Gastrocnemius medialis (tissue), 4 donors: ENCODE results near the gene ADAM23. TPM values are rescaled to one million over a fixed set of nuclear protein-coding genes. Genes with fewer than 3 reads are reported as not detected.

Experiments
- ATAC-seq, 2 donors: fragments of 150-250 bp; one replicate each; pipeline ENCODE4 v1.9.1; 2016
- DNase-seq, 2 donors: peaks; one replicate each; pipeline ENCODE4 v3.0.0-alpha.2; 2019
- H3K27ac ChIP-seq, 4 donors: fragments of 200-600 bp; sonication (generic); 1 replicate in 1 of 4; 2 replicates in 3 of 4; pipeline ENCODE4 v1.5.1; 2016 to 2018; ENCODE audit warnings: mild to moderate bottlenecking in 2 of 4, moderate library complexity in 1 of 4
- H3K27me3 ChIP-seq, 3 donors: fragments of 200-600 bp; sonication (generic) in 2 of 3; 1 replicate in 1 of 3; 2 replicates in 2 of 3; pipeline versions ENCODE4 v1.5.1 to v1.6.0; 2016 to 2019; ENCODE audit warnings: mild to moderate bottlenecking in 1 of 3, moderate library complexity in 1 of 3
- H3K36me3 ChIP-seq, 2 donors: fragments of 200-600 bp; sonication (generic) in 1 of 2; one replicate each; pipeline ENCODE4 v1.5.1; 2017 to 2018
- H3K4me1 ChIP-seq, 2 donors: fragments of 200-600 bp; sonication (generic) in 1 of 2; one replicate each; pipeline ENCODE4 v1.5.1; 2016 to 2017; ENCODE audit warnings: mild to moderate bottlenecking in 2 of 2
- H3K4me3 ChIP-seq, 4 donors: fragments of 200-600 bp; sonication (generic) in 3 of 4; 1 replicate in 1 of 4; 2 replicates in 3 of 4; pipeline ENCODE4 v1.5.1; 2016 to 2019; ENCODE audit warnings: mild to moderate bottlenecking in 2 of 4
- H3K9me3 ChIP-seq, 3 donors: fragments of 200-600 bp; sonication (generic) in 2 of 3; 1 replicate in 1 of 3; 2 replicates in 2 of 3; pipeline ENCODE4 v1.5.1; 2016 to 2019
- POLR2A ChIP-seq, 2 donors: fragments of 450-650 bp; IDR thresholded peaks; one replicate each; pipeline ENCODE4 v1.6.1; 2017; ENCODE audit warnings: antibody characterized with exemption in 2 of 2, mild to moderate bottlenecking in 2 of 2, moderate library complexity in 2 of 2
- in situ Hi-C, 4 donors: fragments of 200-750 bp; cut with MboI; loops; one replicate each; pipeline versions ENCODE4 v1.15.0 to v1.8.0; 2017; ENCODE audit warnings: low sequenced_read_pairs in 4 of 4
- intact Hi-C: fragments of 100-400 bp; cut with DNase I; formaldehyde crosslinking; loops from one replicate; pipeline ENCODE4 v1.15.1; 2023; ENCODE audit warnings: low total_unique reads
- total RNA-seq, 4 donors: library from RNA; depleted of rRNA; stranded (reverse); fragments of >200 nt; gene quantifications; one replicate each; pipeline versions ENCODE4 v1.1.0 to v1.2.3, GENCODE V29; 2016
- TF ChIP-seq, protein P1 (sequence below), 5 experiments: fragments of 450-650 bp in 3 of 5; fragments of 200-600 bp in 2 of 5; sonication (generic) in 2 of 5; IDR thresholded peaks in 4 of 5; conservative IDR thresholded peaks in 1 of 5; 1 replicate in 4 of 5; 2 replicates in 1 of 5; pipeline ENCODE4 v1.5.1; 2016 to 2019; ENCODE audit warnings: antibody characterized with exemption in 5 of 5, mild to moderate bottlenecking in 3 of 5, moderate library complexity in 3 of 5

ADAM23 gene
- total RNA-seq, 4 donors from 2014 or later = 0.65 to 2.4 (median 1.6) TPM

DNA sequence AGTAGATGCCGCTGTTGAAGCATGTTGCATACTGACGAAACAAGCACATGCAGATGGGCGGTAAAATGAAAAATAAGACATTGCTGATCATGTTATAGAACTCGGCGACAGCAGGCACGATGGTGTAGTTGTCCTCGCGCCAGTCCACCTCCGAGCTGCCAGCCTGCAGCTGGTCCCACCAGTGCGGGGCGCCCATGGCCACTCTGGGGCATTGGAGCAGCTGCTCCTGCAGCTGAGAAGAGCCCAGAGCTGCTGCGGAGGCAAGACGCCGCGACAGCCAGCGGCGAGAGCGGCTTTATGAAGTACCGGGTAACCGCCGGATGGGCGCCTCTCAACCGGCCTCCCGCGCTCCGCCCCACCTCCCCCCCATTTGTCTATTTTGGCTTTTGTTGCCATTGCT is 32.6 kb upstream of the ADAM23 start:
- ATAC-seq = no peak
- intact Hi-C loops = no loop called here

DNA sequence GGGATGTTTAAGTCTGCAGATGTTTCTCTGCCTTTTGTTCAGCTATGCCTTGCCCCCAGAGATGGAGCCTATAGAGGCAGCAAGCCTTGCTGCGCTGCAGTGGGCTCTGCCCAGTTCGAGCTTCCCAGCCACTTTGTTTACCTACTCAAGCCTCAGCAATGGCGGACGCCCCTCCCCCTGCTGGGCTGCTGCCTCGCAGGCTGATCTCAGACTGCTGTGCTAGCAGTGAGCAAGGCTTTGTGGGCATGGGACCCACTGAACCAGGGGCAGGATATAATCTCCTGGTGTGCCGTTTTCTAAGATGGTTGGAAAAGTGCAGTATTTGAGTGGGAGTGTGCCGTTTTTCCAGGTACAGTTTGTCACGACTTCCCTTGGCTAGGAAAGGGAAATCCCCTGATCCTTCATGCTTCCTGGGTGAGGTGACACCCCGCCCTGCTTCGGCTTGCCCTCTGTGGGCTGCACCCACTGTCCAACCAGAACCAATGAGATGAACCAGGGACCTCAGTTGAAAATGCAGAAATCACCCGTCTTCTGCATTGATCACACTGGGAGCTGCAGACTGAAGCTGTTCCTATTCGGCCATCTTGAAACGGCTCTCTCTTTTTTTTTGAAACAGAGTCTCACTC is 27.6 kb upstream of the ADAM23 start:
- no peak for DNase-seq
- no peaks in the 10 kb centered on the region for H3K4me1 ChIP-seq
- TF ChIP-seq, protein P1, sequence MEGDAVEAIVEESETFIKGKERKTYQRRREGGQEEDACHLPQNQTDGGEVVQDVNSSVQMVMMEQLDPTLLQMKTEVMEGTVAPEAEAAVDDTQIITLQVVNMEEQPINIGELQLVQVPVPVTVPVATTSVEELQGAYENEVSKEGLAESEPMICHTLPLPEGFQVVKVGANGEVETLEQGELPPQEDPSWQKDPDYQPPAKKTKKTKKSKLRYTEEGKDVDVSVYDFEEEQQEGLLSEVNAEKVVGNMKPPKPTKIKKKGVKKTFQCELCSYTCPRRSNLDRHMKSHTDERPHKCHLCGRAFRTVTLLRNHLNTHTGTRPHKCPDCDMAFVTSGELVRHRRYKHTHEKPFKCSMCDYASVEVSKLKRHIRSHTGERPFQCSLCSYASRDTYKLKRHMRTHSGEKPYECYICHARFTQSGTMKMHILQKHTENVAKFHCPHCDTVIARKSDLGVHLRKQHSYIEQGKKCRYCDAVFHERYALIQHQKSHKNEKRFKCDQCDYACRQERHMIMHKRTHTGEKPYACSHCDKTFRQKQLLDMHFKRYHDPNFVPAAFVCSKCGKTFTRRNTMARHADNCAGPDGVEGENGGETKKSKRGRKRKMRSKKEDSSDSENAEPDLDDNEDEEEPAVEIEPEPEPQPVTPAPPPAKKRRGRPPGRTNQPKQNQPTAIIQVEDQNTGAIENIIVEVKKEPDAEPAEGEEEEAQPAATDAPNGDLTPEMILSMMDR (IDR thresholded peaks at IDR 0.05 in 4 of 5, conservative IDR thresholded peaks at IDR 0.05 in 1 of 5) = no peak
- TF ChIP-seq POLR2A (IDR thresholded peaks at IDR 0.05) = no peak
- H3K36me3 ChIP-seq = no peaks in the 10 kb centered on the region
- no peak overlapping the region for H3K27ac ChIP-seq
- no peak for ATAC-seq
- no peak overlapping the region for H3K4me3 ChIP-seq
- no peaks in the 10 kb centered on the region for H3K9me3 ChIP-seq
- intact Hi-C loops = no loop called here
- in situ Hi-C loops = no loop called here
- H3K27me3 ChIP-seq = no peaks in the 10 kb centered on the region

More for the DNA sequence above, 32.6 kb upstream of the ADAM23 start:
- no peak for DNase-seq
- in situ Hi-C loops = no loop called here
- Histone ChIP-seq H3K4me3 (no peak overlapping the region), H3K27ac (no peak overlapping the region), H3K4me1 (no peaks in the 10 kb centered on the region), H3K9me3 (no peaks in the 10 kb centered on the region), H3K27me3 (no peaks in the 10 kb centered on the region), H3K36me3 (no peaks in the 10 kb centered on the region)
- no peak for TF ChIP-seq POLR2A (IDR thresholded peaks at IDR 0.05)
- TF ChIP-seq, protein P1 (IDR thresholded peaks at IDR 0.05 in 4 of 5, conservative IDR thresholded peaks at IDR 0.05 in 1 of 5) = no peak

DNA sequence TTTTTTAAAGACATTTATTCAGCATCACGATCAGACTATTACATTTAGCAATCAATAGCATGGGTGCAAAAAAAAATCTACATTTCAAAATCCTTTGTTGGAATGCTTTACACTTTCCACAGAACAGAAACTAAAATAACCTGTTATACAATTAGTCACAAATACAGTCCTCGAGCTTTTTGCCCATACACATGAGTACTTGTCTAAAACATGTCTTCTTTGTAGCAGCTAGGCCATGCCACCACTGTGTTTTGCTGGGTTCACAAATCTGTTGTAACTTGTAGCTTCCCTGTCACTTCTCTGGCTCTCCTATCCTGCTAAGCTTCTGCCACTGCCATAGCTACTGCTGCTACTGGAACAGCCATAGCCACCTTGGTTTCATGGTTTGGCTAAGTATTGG is 24.4 kb upstream of the ADAM23 start:
- H3K4me1 ChIP-seq = no peaks in the 10 kb centered on the region
- H3K27ac ChIP-seq = no peak overlapping the region
- in situ Hi-C loops = no loop called here
- H3K9me3 ChIP-seq = no peaks in the 10 kb centered on the region
- intact Hi-C loops = no loop called here
- no peaks in the 10 kb centered on the region for H3K27me3 ChIP-seq
- ATAC-seq (no peak), DNase-seq (no peak)
- H3K4me3 ChIP-seq = no peak overlapping the region
- no peaks in the 10 kb centered on the region for H3K36me3 ChIP-seq
- TF ChIP-seq POLR2A (IDR thresholded peaks at IDR 0.05) = no peak
- TF ChIP-seq, protein P1 (IDR thresholded peaks at IDR 0.05 in 4 of 5, conservative IDR thresholded peaks at IDR 0.05 in 1 of 5) = no peak

DNA sequence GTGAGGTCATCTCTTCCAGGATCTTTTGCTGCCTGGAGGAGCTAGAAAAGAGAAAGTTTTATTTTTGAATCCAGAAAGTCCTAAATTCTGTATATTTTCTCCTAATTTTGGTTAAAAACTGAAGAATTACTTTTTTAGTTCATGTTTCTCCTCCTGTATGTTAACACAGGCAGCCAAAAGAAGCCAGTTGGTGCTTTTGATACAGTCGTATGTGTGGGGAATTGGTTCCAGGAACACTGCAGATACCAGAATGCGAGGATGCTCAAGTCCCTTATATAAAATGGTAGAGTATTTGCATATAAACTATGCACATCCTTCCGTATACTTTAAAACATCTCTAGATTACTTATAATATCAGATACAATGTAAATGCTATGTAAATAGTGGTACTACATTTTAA is 22.6 kb upstream of the ADAM23 start:
- ATAC-seq (no peak), DNase-seq (no peak)
- Histone ChIP-seq H3K9me3 (no peaks in the 10 kb centered on the region), H3K4me3 (no peak overlapping the region), H3K27ac (no peak overlapping the region), H3K36me3 (no peaks in the 10 kb centered on the region), H3K4me1 (no peaks in the 10 kb centered on the region), H3K27me3 (no peaks in the 10 kb centered on the region)
- intact Hi-C loops = no loop called here
- TF ChIP-seq POLR2A (IDR thresholded peaks at IDR 0.05) = no peak
- TF ChIP-seq, protein P1 (IDR thresholded peaks at IDR 0.05 in 4 of 5, conservative IDR thresholded peaks at IDR 0.05 in 1 of 5) = no peak
- in situ Hi-C loops = no loop called here

DNA sequence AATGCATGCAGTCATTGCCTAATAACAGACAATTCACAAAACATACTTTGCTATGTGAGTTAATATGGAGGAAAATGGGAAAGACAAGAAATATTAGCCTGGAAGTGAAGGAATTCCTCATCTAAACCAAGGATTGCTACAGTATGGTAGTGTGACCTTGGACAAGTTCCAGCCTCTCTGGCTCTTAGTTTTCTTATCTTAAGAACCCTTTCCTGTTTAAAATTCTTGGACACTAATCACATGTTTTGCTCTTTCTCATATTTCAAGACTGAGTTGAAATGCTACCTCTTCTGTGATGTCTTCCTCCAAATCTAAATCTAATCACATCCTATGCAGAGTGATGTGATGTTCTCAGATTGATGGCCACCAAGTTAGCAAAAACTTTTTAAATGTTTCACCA is 20.8 kb upstream of the ADAM23 start:
- Histone ChIP-seq H3K27ac (no peak overlapping the region), H3K27me3 (no peaks in the 10 kb centered on the region), H3K4me3 (no peak overlapping the region), H3K36me3 (no peaks in the 10 kb centered on the region), H3K9me3 (no peaks in the 10 kb centered on the region), H3K4me1 (no peaks in the 10 kb centered on the region)
- TF ChIP-seq POLR2A (IDR thresholded peaks at IDR 0.05) = no peak
- TF ChIP-seq, protein P1 (IDR thresholded peaks at IDR 0.05 in 4 of 5, conservative IDR thresholded peaks at IDR 0.05 in 1 of 5) = no peak
- no peak for DNase-seq
- no peak for ATAC-seq
- in situ Hi-C loops = no loop called here
- intact Hi-C loops = no loop called here
